BJ (cell line): ENCODE measurements around the gene DPEP3. TPM values are rescaled to one million over a fixed set of nuclear protein-coding genes. Genes with fewer than 3 reads are reported as not detected.

Experiments
- CTCF ChIA-PET: fragments of 350-600 bp; formaldehyde crosslinking; extraction: SDS; loops from one replicate; lab custom pipeline; 2021; ENCODE audit warnings: antibody characterized with exemption, inconsistent platforms; lab: Yijun Ruan, JAX
- POLR2A ChIA-PET: fragments of 300-600 bp; sonication (Branson Sonifier 250); formaldehyde crosslinking; extraction: SDS; loops from one replicate; lab custom pipeline; 2021; ENCODE audit warnings: antibody characterized with exemption; lab: Charles Lee
- DNase-seq: peaks from one replicate; pipeline ENCODE4 v3.0.0-alpha.2; 2011; ENCODE audit warnings: low read depth
- H3K27me3 ChIP-seq: 2 replicates; pipeline ENCODE4 v1.6.0; 2011; ENCODE audit warnings: low read length; ENCODE audit not compliant: control insufficient read depth, insufficient read depth
- H3K36me3 ChIP-seq: 2 replicates; pipeline ENCODE4 v1.5.1; 2011; ENCODE audit warnings: low read length; ENCODE audit not compliant: control insufficient read depth, insufficient read depth
- H3K4me3 ChIP-seq: 2 replicates; pipeline ENCODE4 v1.5.1; 2011; ENCODE audit warnings: low read depth, mild to moderate bottlenecking, control low read depth, low read length
- polyA plus RNA-seq: library from polyadenylated mRNA; depleted of rRNA; stranded (reverse); fragments of >200 nt; gene quantifications from 2 replicates; pipeline ENCODE4 v1.2.3, GENCODE V29; 2011
- TF ChIP-seq, protein P1 (sequence below): IDR thresholded peaks from 2 replicates; pipeline ENCODE4 v1.5.1; 2011; ENCODE audit warnings: low read depth, mild to moderate bottlenecking, control low read depth, inconsistent platforms, low read length, moderate library complexity; ENCODE audit not compliant: insufficient read depth

DPEP3 gene
- polyA plus RNA-seq, 1 experiment = not detected

GRCh38 chr16:67936880-67937605 lies 43.3 kb downstream of the DPEP3 start:
- Histone ChIP-seq H3K27me3 (no peaks in the 10 kb centered on the region), H3K36me3 (peaks cover 22% of the 10 kb centered on the region), H3K4me3 (peak overlapping the region; percentile 84)
- no peak for DNase-seq
- POLR2A ChIA-PET = interaction anchor here (1.0 kb wide), 1 partner anchor 30 kb away, joined by 3 read pairs; no protein-coding TSS in a partner anchor
- CTCF ChIA-PET = interaction anchor here (0.6 to 12.9 kb wide), 7 partner anchors 8 to 265 kb away, joined by 3 to 155 read pairs (median 4); partner anchors contain the start of gene NRN1L
- TF ChIP-seq, protein P1, sequence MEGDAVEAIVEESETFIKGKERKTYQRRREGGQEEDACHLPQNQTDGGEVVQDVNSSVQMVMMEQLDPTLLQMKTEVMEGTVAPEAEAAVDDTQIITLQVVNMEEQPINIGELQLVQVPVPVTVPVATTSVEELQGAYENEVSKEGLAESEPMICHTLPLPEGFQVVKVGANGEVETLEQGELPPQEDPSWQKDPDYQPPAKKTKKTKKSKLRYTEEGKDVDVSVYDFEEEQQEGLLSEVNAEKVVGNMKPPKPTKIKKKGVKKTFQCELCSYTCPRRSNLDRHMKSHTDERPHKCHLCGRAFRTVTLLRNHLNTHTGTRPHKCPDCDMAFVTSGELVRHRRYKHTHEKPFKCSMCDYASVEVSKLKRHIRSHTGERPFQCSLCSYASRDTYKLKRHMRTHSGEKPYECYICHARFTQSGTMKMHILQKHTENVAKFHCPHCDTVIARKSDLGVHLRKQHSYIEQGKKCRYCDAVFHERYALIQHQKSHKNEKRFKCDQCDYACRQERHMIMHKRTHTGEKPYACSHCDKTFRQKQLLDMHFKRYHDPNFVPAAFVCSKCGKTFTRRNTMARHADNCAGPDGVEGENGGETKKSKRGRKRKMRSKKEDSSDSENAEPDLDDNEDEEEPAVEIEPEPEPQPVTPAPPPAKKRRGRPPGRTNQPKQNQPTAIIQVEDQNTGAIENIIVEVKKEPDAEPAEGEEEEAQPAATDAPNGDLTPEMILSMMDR = no peak

DNA sequence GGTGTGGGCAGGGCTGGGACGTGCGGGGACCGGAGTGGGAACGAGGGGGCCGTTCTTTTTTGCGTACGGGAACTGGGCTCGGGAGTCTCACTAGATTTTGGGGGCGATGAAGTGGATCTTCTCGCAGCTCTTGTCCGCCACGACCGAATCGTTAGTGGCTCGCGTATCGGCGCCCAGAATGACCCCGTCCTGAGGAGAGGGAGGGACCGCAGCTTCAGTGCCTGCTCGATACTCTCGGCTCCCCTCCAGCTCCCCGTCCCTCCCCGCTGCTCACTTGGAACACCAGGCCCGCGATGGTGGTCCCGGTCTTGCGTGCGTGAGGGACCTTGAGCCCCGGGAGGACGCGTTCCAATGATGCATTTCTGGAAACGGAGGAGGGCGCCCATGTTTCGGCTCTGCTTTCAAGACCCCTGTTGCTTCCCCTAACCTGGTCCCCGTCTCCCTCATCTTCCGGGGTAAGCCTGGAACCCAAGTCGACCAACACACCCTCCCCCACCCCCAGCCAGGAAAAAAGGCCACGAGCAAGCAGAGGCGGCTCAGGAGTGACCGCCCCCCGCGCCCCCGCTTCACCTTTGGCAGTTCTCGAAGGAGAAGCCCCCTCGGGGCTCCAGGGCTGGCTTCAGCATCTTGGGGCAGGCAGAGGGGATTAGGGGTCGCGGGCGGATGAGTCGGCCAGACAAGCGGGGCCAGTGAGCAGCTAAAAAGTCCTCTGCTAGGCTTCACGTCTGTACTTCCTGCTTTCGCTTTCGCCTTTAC lies 44.0 kb downstream of the DPEP3 start, which contains the start of gene PSMB10:
Gene PSMB10, minus strand, starts transcription at position 727 of the 756 bp plus-strand sequence. Its CDS starts 101 bp downstream, at position 626.
- Histone ChIP-seq H3K36me3 (peaks cover 16% of the 10 kb centered on the region), H3K4me3 (peak within 1 kb of the TSS; percentile 84), H3K27me3 (no peaks in the 10 kb centered on the region)
- POLR2A ChIA-PET = interaction anchor here (1.0 to 1.6 kb wide), 4 partner anchors 12 to 130 kb away, joined by 3 to 5 read pairs (median 3); partner anchors contain the start of gene TSNAXIP1
- CTCF ChIA-PET = interaction anchor here (0.6 to 12.9 kb wide), 13 partner anchors 7 to 415 kb away, joined by 3 to 155 read pairs (median 5); partner anchors contain the start of gene NRN1L
- no peak for DNase-seq
- TF ChIP-seq, protein P1 = 0 out of 2 replicates have a peak, but pooled peaks have one; percentile 8

DNA sequence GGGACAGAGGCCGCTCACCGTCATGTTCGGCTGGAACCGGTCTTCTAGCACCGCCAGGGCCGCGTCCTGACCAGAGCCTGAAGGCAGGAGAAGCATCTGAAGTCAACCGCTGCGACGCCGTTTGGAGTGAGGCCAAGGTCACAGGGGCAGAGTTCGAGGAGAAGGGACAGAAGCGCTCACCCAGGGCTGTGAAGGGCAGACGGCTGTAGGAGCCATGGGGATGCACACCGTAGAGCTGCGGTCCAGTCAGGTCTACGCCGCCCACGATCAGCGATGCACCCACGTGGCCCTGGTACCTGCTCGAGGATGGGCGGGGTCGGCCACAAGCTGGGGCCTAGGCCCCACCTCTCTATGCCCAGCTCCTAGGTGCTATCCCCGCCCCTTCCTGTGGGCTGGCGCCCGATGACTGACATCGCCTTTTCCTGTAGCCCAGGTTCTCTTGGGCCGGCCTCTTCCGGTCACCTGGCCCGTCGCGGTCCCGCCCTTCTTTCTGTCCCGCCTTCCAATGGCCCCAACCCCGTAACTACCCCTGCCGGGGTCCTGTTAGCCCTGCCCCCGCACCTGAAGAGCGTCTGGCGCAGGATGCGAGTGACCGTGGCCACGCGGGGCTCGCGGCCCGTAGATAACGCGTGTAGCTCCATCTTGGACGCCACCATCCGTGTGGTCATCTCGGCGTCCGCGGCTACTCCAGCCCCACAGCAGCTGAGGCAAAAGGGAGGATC lies 44.7 kb downstream of the DPEP3 start:
- ChIA-PET CTCF (interaction anchor here (0.6 to 12.9 kb wide), 12 partner anchors 9 to 415 kb away, joined by 3 to 155 read pairs (median 5); partner anchors contain the start of gene NRN1L), POLR2A (interaction anchor here (0.6 to 1.6 kb wide), 4 partner anchors 11 to 230 kb away, joined by 3 to 5 read pairs (median 3); partner anchors contain the start of gene TSNAXIP1)
- H3K36me3 ChIP-seq = peaks cover 17% of the 10 kb centered on the region
- no peaks in the 10 kb centered on the region for H3K27me3 ChIP-seq
- DNase-seq = peak; percentile 59
- TF ChIP-seq, protein P1 = no peak
- H3K4me3 ChIP-seq = peak overlapping the region; percentile 84

DNA sequence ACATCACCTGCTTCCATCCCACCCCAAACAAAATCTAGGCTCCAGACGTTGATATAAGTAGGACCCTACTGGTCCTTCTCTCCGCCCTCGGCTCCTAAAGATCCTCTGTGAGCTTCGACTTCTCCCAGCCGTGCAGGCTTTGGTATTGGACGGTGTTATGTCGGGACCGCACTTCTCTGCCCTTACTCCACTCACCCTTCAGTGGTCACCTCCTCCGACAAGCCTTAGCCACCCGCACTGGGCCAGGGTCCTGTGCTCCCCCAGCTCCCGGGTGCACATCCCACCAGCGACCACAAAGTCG lies 45.2 kb downstream of the DPEP3 start:
- POLR2A ChIA-PET = interaction anchor here (0.6 to 1.6 kb wide), 3 partner anchors 10 to 231 kb away, joined by 3 to 5 read pairs (median 3); partner anchors contain the start of gene TSNAXIP1
- peak overlapping the region; percentile 84 for H3K4me3 ChIP-seq
- TF ChIP-seq, protein P1 = no peak
- CTCF ChIA-PET = interaction anchor here (0.6 to 12.9 kb wide), 11 partner anchors 9 to 414 kb away, joined by 3 to 155 read pairs (median 7); partner anchors contain the start of gene NRN1L
- H3K27me3 ChIP-seq = no peaks in the 10 kb centered on the region
- H3K36me3 ChIP-seq = peaks cover 15% of the 10 kb centered on the region
- DNase-seq = no peak
